Measurements from ENCODE around the gene AGGF1.

- TF ChIP-seq CTCF (IDR thresholded peaks at IDR 0.05; ENCODE audit: poor library complexity, severe bottlenecking) (no peak), EP300 (conservative IDR thresholded peaks at IDR 0.05; ENCODE audit: poor library complexity, severe bottlenecking) (no peak)
These were observed 73.3 kb downstream of the AGGF1 start for GRCh38 chr5:77103457-77103856.

Data from neural cell (in vitro differentiated cells).